ENCODE measurements around the gene ABCG4. TPM values are rescaled to one million over a fixed set of nuclear protein-coding genes. Genes with fewer than 3 reads are reported as not detected.

The ABCG4 gene
- total and polyA plus RNA-seq, 2 of the 8 experiments (the other 6 are each of a cell fraction or from before 2014, with no cell fraction given) = 1.8 to 2.3 TPM

DNA sequence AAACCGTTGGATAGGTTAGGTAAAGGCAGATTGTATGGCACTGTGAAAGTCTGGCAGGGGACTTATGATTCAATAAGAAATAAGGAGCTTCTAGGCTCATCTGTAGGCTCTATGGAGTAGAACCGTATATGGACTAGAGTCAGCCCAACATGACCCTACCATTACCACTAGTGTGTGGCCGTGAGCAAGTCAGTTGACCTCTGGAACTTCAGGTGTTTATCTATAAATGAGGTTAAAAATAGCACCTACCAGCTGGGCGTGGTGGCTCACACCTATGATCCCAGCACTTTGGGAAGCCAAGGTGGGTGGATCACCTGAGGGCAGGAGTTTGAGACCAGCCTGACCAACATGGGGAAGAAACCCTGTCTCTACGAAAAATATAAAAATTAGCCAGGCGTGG, 23.0 kb upstream of the ABCG4 start:
- H3K36me3 ChIP-seq (ENCODE audit: control insufficient read depth in 2 of 4, insufficient read depth in 4 of 4, low read length in 3 of 4) = peaks cover 2 to 24% (median 14%) of the 10 kb centered on the region in 4 experiments; a peak in 6 of 8 replicates
- 89% methylated on average over 6 of the region's 6 CpGs; no CpG with 5 or more reads in 1 of the 2 experiments for WGBS, 2 experiments (ENCODE audit: extremely low coverage in 1 of 2, insufficient coverage in 1 of 2, insufficient read length in 1 of 2, insufficient replicate concordance in 2 of 2, low coverage in 1 of 2, low lambda C conversion rate in 2 of 2, missing lambda C conversion rate in 1 of 2)
- TF ChIP-seq BRCA1 (IDR thresholded peaks at IDR 0.05; ENCODE audit: low read depth, low read length) = no peak

More for the DNA sequence above, 23.0 kb upstream of the ABCG4 start:
- H3K23me2 ChIP-seq (ENCODE audit: low read depth, low read length) = peaks cover 5% of the 10 kb centered on the region; the same call in 1 of the 2 replicates
- no peak overlapping the region for H3K4me2 ChIP-seq (ENCODE audit: insufficient read depth in 1 of 2, low read depth in 2 of 2, low read length in 2 of 2)
- FAIRE-seq (no peak), DNase-seq (ENCODE audit: low read depth in 1 of 2, low spot score in 2 of 2) (no peak)
- no peak overlapping the region for H3K23ac ChIP-seq (ENCODE audit: insufficient read length)
- no peak overlapping the region for H3K9ac ChIP-seq (replicated peaks in 1 of 4; ENCODE audit: extremely low read depth in 1 of 4, low read depth in 3 of 4, low read length in 3 of 4)
- no peak overlapping the region for H3K27ac ChIP-seq (ENCODE audit: low read depth, low read length)
- H3K79me2 ChIP-seq (ENCODE audit: control insufficient read depth in 1 of 2, insufficient read depth in 2 of 2, low read length in 2 of 2) = peaks cover 7 to 26% of the 10 kb centered on the region in 2 experiments
- H3K4ac ChIP-seq (replicated peaks; ENCODE audit: insufficient read length, low read depth, low read length) = no peak overlapping the region
- no peak overlapping the region for H2BK12ac ChIP-seq (ENCODE audit: low read depth, low read length)
- peaks cover 0 to 11% of the 10 kb centered on the region in 2 experiments for H4K20me1 ChIP-seq (replicated peaks in 1 of 2; ENCODE audit: control insufficient read depth in 1 of 2, insufficient read depth in 2 of 2, low read length in 2 of 2)
- H3K14ac ChIP-seq (ENCODE audit: insufficient read length) = no peak overlapping the region
- H2AK5ac ChIP-seq (ENCODE audit: low read depth, low read length) = no peak overlapping the region
- no peak overlapping the region for H2BK5ac ChIP-seq (ENCODE audit: low read depth, low read length)
- H2AFZ ChIP-seq (ENCODE audit: low read length) = no peak overlapping the region
- no peak overlapping the region for H3K4me3 ChIP-seq (ENCODE audit: extremely low read depth in 1 of 4, insufficient read depth in 2 of 4, low read depth in 3 of 4, low read length in 4 of 4)
- ChIA-PET CTCF (ENCODE audit: partially characterized antibody) (interaction anchor here (1.0 to 2.5 kb wide), 6 partner anchors 15 to 172 kb away, joined by 3 to 9 read pairs (median 4); no protein-coding TSS in a partner anchor), POLR2A (ENCODE audit: partially characterized antibody) (interaction anchor here (0.5 to 3.2 kb wide), 7 partner anchors 9 to 1526 kb away, joined by 3 to 19 read pairs (median 4); partner anchors contain the start of genes CBL and MCAM)
- H3K27me3 ChIP-seq (replicated peaks in 1 of 4; ENCODE audit: control insufficient read depth in 3 of 4, extremely low read depth in 1 of 4, insufficient read depth in 3 of 4, low read length in 3 of 4) = no peaks in the 10 kb centered on the region
- H2BK120ac ChIP-seq (replicated peaks; ENCODE audit: low read depth, low read length) = no peak overlapping the region
- H4K91ac ChIP-seq (replicated peaks; ENCODE audit: insufficient read length, low read length) = no peak overlapping the region
- H3K18ac ChIP-seq (ENCODE audit: extremely low read depth, low read length) = no peak overlapping the region
- H3K4me1 ChIP-seq (replicated peaks in 1 of 4; ENCODE audit: control insufficient read depth in 3 of 4, insufficient read depth in 4 of 4, low read length in 3 of 4) = peaks cover 0 to 8% (median 6%) of the 10 kb centered on the region in 4 experiments; a peak in 5 of 7 replicates
- no peak overlapping the region for H4K5ac ChIP-seq (ENCODE audit: insufficient read length, low read depth, low read length)
- no peak overlapping the region for H4K8ac ChIP-seq (ENCODE audit: extremely low read depth, insufficient read depth, low read length)
- H2BK15ac ChIP-seq (ENCODE audit: low read length) = no peak overlapping the region
- no peak overlapping the region for H2BK20ac ChIP-seq (ENCODE audit: low read length)
- H3K79me1 ChIP-seq (ENCODE audit: low read depth, low read length) = peaks cover 7% of the 10 kb centered on the region; the same call in 1 of the 2 replicates
- H3K9me3 ChIP-seq (ENCODE audit: insufficient read depth in 2 of 2, low read depth in 1 of 2, low read length in 1 of 2) = no peaks in the 10 kb centered on the region
- no peak overlapping the region for H3K56ac ChIP-seq (replicated peaks; ENCODE audit: insufficient read length, low read depth, low read length)

Measured in H1 (cell line).